OCI-LY7 (cell line): Measurements from ENCODE around the gene TAS2R10. TPM values are rescaled to one million over a fixed set of nuclear protein-coding genes. Genes with fewer than 3 reads are reported as not detected.

ENCODE experiments used
- BruUV-seq: library from RNA; stranded (reverse); fragments of 400-500 nt; replicated peaks from 2 replicates; lab custom pipeline; 2021; lab: Mats Ljungman, UMichigan
- CTCF ChIA-PET: fragments of 300-600 bp; sonication (Branson Sonifier 250); formaldehyde crosslinking; loops from one replicate; lab custom pipeline; 2022; ENCODE audit warnings: antibody characterized with exemption; ENCODE audit not compliant: unreplicated experiment; lab: Charles Lee
- POLR2A ChIA-PET: fragments of 300-600 bp; sonication (Branson Sonifier 250); formaldehyde crosslinking; loops from one replicate; lab custom pipeline; 2022; ENCODE audit warnings: antibody characterized with exemption; lab: Charles Lee
- DNase-seq: peaks from one replicate; pipeline ENCODE4 v3.0.0-alpha.2; 2015; ENCODE audit warnings: low spot score
- H2AFZ ChIP-seq: fragments of 200-600 bp; sonication (generic), shearing (Covaris generic); 2 replicates; pipeline ENCODE4 v1.6.1; 2014; ENCODE audit warnings: mild to moderate bottlenecking, antibody characterized with exemption, low read length, moderate library complexity
- H3K27ac ChIP-seq: fragments of 200-600 bp; sonication (generic); 2 replicates; pipeline ENCODE4 v1.5.1; 2014; ENCODE audit warnings: mixed run types, low read depth, mild to moderate bottlenecking, moderate library complexity, low read length, inconsistent platforms; ENCODE audit not compliant: poor library complexity, severe bottlenecking
- H3K36me3 ChIP-seq: fragments of 200-600 bp; sonication (generic); 2 replicates; pipeline ENCODE4 v1.6.1; 2014; ENCODE audit warnings: mild to moderate bottlenecking, antibody characterized with exemption, low read length, moderate library complexity, mixed read lengths; ENCODE audit not compliant: insufficient read depth
- H3K4me1 ChIP-seq: fragments of 200-600 bp; sonication (generic); 2 replicates; pipeline ENCODE4 v1.5.1; 2014; ENCODE audit warnings: mild to moderate bottlenecking, low read length; ENCODE audit not compliant: insufficient read depth, poor library complexity, severe bottlenecking
- H3K4me2 ChIP-seq: fragments of 200-600 bp; sonication (generic); 2 replicates; pipeline ENCODE4 v1.6.1; 2014; ENCODE audit warnings: mild to moderate bottlenecking, low read length
- H3K4me3 ChIP-seq: fragments of 200-600 bp; sonication (generic); 2 replicates; pipeline ENCODE4 v1.5.1; 2014; ENCODE audit warnings: mild to moderate bottlenecking, low read depth, low read length; ENCODE audit not compliant: poor library complexity, severe bottlenecking
- H3K79me2 ChIP-seq: fragments of 200-600 bp; sonication (generic); 2 replicates; pipeline ENCODE4 v1.6.1; 2016; ENCODE audit warnings: low read depth, mild to moderate bottlenecking, low read length, moderate library complexity, mixed read lengths; ENCODE audit not compliant: insufficient read depth
- H3K9me2 ChIP-seq: fragments of 200-600 bp; sonication (generic); 2 replicates; pipeline ENCODE4 v1.6.1; 2016; ENCODE audit warnings: mild to moderate bottlenecking, low read length, mixed read lengths; ENCODE audit not compliant: insufficient read depth
- H3K9me3 ChIP-seq: fragments of 200-600 bp; sonication (generic); 2 replicates; pipeline ENCODE4 v1.6.1; 2014; ENCODE audit warnings: mild to moderate bottlenecking, mixed run types, low read length, mixed read lengths
- H4K20me1 ChIP-seq: fragments of 200-600 bp; sonication (generic); 2 replicates; pipeline ENCODE4 v1.6.1; 2014; ENCODE audit warnings: mild to moderate bottlenecking, antibody characterized with exemption, low read length, moderate library complexity, mixed read lengths; ENCODE audit not compliant: insufficient read depth
- CTCF ChIP-seq: fragments of 200-600 bp; sonication (generic); conservative IDR thresholded peaks from 2 replicates; pipeline ENCODE4 v1.5.1; 2014; ENCODE audit warnings: mild to moderate bottlenecking, antibody characterized with exemption, low read length, moderate library complexity, mixed read lengths
- EZH2phosphoT487 ChIP-seq: fragments of 200-600 bp; sonication (generic); IDR thresholded peaks from 2 replicates; pipeline ENCODE4 v1.6.1; 2018; ENCODE audit warnings: low read depth, borderline replicate concordance, mild to moderate bottlenecking, mixed run types, antibody characterized with exemption, low read length, moderate library complexity, mixed read lengths
- intact Hi-C: fragments of 100-400 bp; cut with micrococcal nuclease; formaldehyde crosslinking; loops from one replicate; pipeline ENCODE4 v1.10.0; 2022; ENCODE audit not compliant: unreplicated experiment
- total RNA-seq, 2 experiments: library from RNA; depleted of rRNA in 1 of 2; stranded (reverse); fragments of >200 nt in 1 of 2; shearing (Covaris generic) in 1 of 2; gene quantifications; 2 replicates each; pipeline ENCODE4 v1.2.3, GENCODE V29; 2014 to 2022

Gene TAS2R10
- total RNA-seq, 2 experiments from 2014 or later = 0.50 TPM; not detected in 1

- Histone ChIP-seq H3K79me2 (no peaks in the 10 kb centered on the region), H2AFZ (no peak within 1 kb of the TSS), H3K4me3 (no peak within 1 kb of the TSS), H3K4me2 (no peak within 1 kb of the TSS), H4K20me1 (no peaks in the 10 kb centered on the region), H3K36me3 (no peaks in the 10 kb centered on the region), H3K27ac (no peak within 1 kb of the TSS), H3K9me2 (no peaks in the 10 kb centered on the region), H3K4me1 (no peaks in the 10 kb centered on the region), H3K9me3 (no peaks in the 10 kb centered on the region)
- intact Hi-C loops = no loop called here
- BruUV-seq = no TSS peak
- no peak for DNase-seq
- POLR2A ChIA-PET = no interaction called here
- TF ChIP-seq EZH2phosphoT487 (no peak), CTCF (no peak)
- CTCF ChIA-PET = no interaction called here
Measured at GRCh38 chr12:10849425-10849878, 23.3 kb upstream of the TAS2R10 start, which contains the start of gene PRR4. Gene PRR4 (minus strand): TSS chr12:10849475. CDS start chr12:10849437, 38 bp downstream.

- DNase-seq = no peak
- Histone ChIP-seq H3K9me2 (no peaks in the 10 kb centered on the region), H3K9me3 (no peaks in the 10 kb centered on the region), H3K4me2 (no peak overlapping the region), H3K79me2 (no peaks in the 10 kb centered on the region), H2AFZ (no peak overlapping the region), H4K20me1 (no peaks in the 10 kb centered on the region), H3K36me3 (no peaks in the 10 kb centered on the region), H3K27ac (no peak overlapping the region), H3K4me3 (no peak overlapping the region), H3K4me1 (no peaks in the 10 kb centered on the region)
- BruUV-seq = no TSS peak
- ChIA-PET POLR2A (interaction anchor here (1.2 kb wide), 1 partner anchor 9 kb away, joined by 4 read pairs; no protein-coding TSS in a partner anchor), CTCF (no interaction called here)
- intact Hi-C loops = no loop called here
- no peak for TF ChIP-seq EZH2phosphoT487
Measured at GRCh38 chr12:10847744-10848143, 21.6 kb upstream of the TAS2R10 start.

GRCh38 chr12:10842862-10843261 lies 16.7 kb upstream of the TAS2R10 start:
- no peak overlapping the region for H3K4me2 ChIP-seq
- CTCF ChIA-PET = no interaction called here
- H3K27ac ChIP-seq = no peak overlapping the region
- H3K36me3 ChIP-seq = no peaks in the 10 kb centered on the region
- DNase-seq = no peak
- no peak overlapping the region for H3K4me3 ChIP-seq
- no TSS peak for BruUV-seq
- H2AFZ ChIP-seq = no peak overlapping the region
- TF ChIP-seq EZH2phosphoT487 (no peak), CTCF (no peak)
- no peaks in the 10 kb centered on the region for H3K79me2 ChIP-seq
- H4K20me1 ChIP-seq = no peaks in the 10 kb centered on the region
- intact Hi-C loops = no loop called here
- H3K9me3 ChIP-seq = no peaks in the 10 kb centered on the region
- no peaks in the 10 kb centered on the region for H3K9me2 ChIP-seq
- POLR2A ChIA-PET = interaction anchor here (0.6 kb wide), 1 partner anchor 1252 kb away, joined by 4 read pairs; no protein-coding TSS in a partner anchor
- no peaks in the 10 kb centered on the region for H3K4me1 ChIP-seq
